HUES64 (cell line): ENCODE results near the gene HAPLN3.

ENCODE experiments used
- H3K27ac ChIP-seq: 2 replicates; pipeline ENCODE4 v1.7.0; 2013; ENCODE audit warnings: low read depth, low read length, inconsistent platforms
- H3K27me3 ChIP-seq: 2 replicates; pipeline ENCODE4 v1.6.1; 2013; ENCODE audit warnings: mild to moderate bottlenecking, low read length; ENCODE audit not compliant: insufficient read depth
- H3K36me3 ChIP-seq: 2 replicates; pipeline ENCODE4 v1.6.1; 2013; ENCODE audit warnings: mild to moderate bottlenecking, low read length; ENCODE audit not compliant: insufficient read depth
- H3K4me1 ChIP-seq: 2 replicates; pipeline ENCODE4 v1.6.1; 2013; ENCODE audit warnings: mild to moderate bottlenecking, low read length, moderate library complexity; ENCODE audit not compliant: insufficient read depth
- H3K4me3 ChIP-seq: 2 replicates; pipeline ENCODE4 v1.5.1; 2013; ENCODE audit warnings: mild to moderate bottlenecking, low read length, moderate library complexity
- H3K9ac ChIP-seq: 2 replicates; pipeline ENCODE4 v1.6.1; 2013; ENCODE audit warnings: mild to moderate bottlenecking, low read depth, low read length
- H3K9me3 ChIP-seq: 2 replicates; pipeline ENCODE4 v1.6.1; 2013; ENCODE audit warnings: low read depth, low read length; ENCODE audit not compliant: insufficient read depth
- WGBS: fragments of 150-250, 120-280 bp; methylation state at CpG from one replicate; pipeline ENCODE4 v1.1.7; 2013; ENCODE audit warnings: missing lambda C conversion rate; 5-methylcytosine and 5-hydroxymethylcytosine counted together

The HAPLN3 gene

GRCh38 chr15:88874684-88875083 lies 20.7 kb downstream of the HAPLN3 start:
- H3K9me3 ChIP-seq, result no peaks in the 10 kb centered on the region
- no peak overlapping the region for H3K4me3 ChIP-seq
- 62% methylated on average over 6 of the region's 6 CpGs for WGBS
- no peaks in the 10 kb centered on the region; the same call in 1 of the 2 replicates for H3K36me3 ChIP-seq
- H3K27ac ChIP-seq, result no peak overlapping the region
- H3K9ac ChIP-seq, result no peak overlapping the region
- H3K4me1 ChIP-seq, result no peaks in the 10 kb centered on the region
- no peaks in the 10 kb centered on the region for H3K27me3 ChIP-seq

DNA sequence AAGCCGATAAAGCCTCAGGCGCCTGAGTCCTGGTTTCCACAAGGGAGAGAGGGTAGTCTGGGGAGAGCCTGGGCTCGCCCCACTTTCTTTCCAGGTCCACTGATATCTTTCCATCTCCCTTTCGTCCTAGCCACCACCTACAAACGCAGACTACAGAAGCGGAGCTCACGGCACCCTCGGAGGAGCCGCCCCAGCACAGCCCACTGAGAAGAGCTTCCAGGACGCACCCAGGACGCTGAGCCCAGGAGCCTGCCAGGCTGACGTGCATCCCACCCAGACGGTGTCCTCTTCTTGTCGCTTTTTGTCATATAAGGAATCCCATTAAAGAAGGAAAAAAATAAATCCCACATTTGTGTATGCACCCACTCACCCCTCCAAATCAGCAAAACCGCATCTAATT lies 21.1 kb downstream of the HAPLN3 start:
- H3K9me3 ChIP-seq, result no peaks in the 10 kb centered on the region
- no peak overlapping the region for H3K27ac ChIP-seq
- H3K4me3 ChIP-seq, result no peak overlapping the region
- H3K9ac ChIP-seq, result no peak overlapping the region
- 92% methylated on average over 15 of the region's 15 CpGs for WGBS
- H3K4me1 ChIP-seq, result no peaks in the 10 kb centered on the region
- no peaks in the 10 kb centered on the region; the same call in 1 of the 2 replicates for H3K36me3 ChIP-seq
- no peaks in the 10 kb centered on the region for H3K27me3 ChIP-seq

- WGBS, result 92% methylated on average over 13 of the region's 13 CpGs
- Histone ChIP-seq H3K36me3 (no peaks in the 10 kb centered on the region; the same call in 1 of the 2 replicates), H3K27ac (no peak overlapping the region), H3K4me1 (no peaks in the 10 kb centered on the region), H3K4me3 (no peak overlapping the region), H3K9me3 (no peaks in the 10 kb centered on the region), H3K9ac (no peak overlapping the region), H3K27me3 (no peaks in the 10 kb centered on the region)
Observed at GRCh38 chr15:88873786-88874185, 21.6 kb downstream of the HAPLN3 start.

GRCh38 chr15:88872706-88873105 lies 22.6 kb downstream of the HAPLN3 start:
- H3K27me3 ChIP-seq, result no peaks in the 10 kb centered on the region
- H3K9ac ChIP-seq, result no peak overlapping the region

GRCh38 chr15:88872106-88872505 lies 23.2 kb downstream of the HAPLN3 start:
- no peaks in the 10 kb centered on the region for H3K4me1 ChIP-seq
- no peaks in the 10 kb centered on the region for H3K27me3 ChIP-seq
- H3K4me3 ChIP-seq, result no peak overlapping the region

More at GRCh38 chr15:88872706-88873105, 22.6 kb downstream of the HAPLN3 start:
- H3K36me3 ChIP-seq, result no peaks in the 10 kb centered on the region; the same call in 1 of the 2 replicates
- no peaks in the 10 kb centered on the region for H3K9me3 ChIP-seq
- H3K4me1 ChIP-seq, result no peaks in the 10 kb centered on the region
- 92% methylated on average over 7 of the region's 9 CpGs for WGBS
- no peak overlapping the region for H3K27ac ChIP-seq
- H3K4me3 ChIP-seq, result no peak overlapping the region

GRCh38 chr15:88871313-88871712 lies 24.0 kb downstream of the HAPLN3 start:
- H3K27ac ChIP-seq, result no peak overlapping the region
- H3K27me3 ChIP-seq, result no peaks in the 10 kb centered on the region
- no peak overlapping the region for H3K9ac ChIP-seq
- H3K4me3 ChIP-seq, result no peak overlapping the region
- 91% methylated on average over 14 of the region's 14 CpGs for WGBS
- no peaks in the 10 kb centered on the region for H3K9me3 ChIP-seq
- no peaks in the 10 kb centered on the region for H3K36me3 ChIP-seq
- H3K4me1 ChIP-seq, result no peaks in the 10 kb centered on the region

More at GRCh38 chr15:88872106-88872505, 23.2 kb downstream of the HAPLN3 start:
- Histone ChIP-seq H3K9me3 (no peaks in the 10 kb centered on the region), H3K27ac (no peak overlapping the region), H3K9ac (no peak overlapping the region), H3K36me3 (no peaks in the 10 kb centered on the region)
- WGBS, result 89% methylated on average over 6 of the region's 6 CpGs

GRCh38 chr15:88866295-88866881 lies 29.0 kb downstream of the HAPLN3 start:
- Histone ChIP-seq H3K36me3 (no peaks in the 10 kb centered on the region), H3K27ac (no peak overlapping the region), H3K9ac (no peak overlapping the region), H3K4me1 (peaks cover 4% of the 10 kb centered on the region; the same call in 1 of the 2 replicates), H3K4me3 (no peak overlapping the region), H3K27me3 (no peaks in the 10 kb centered on the region), H3K9me3 (no peaks in the 10 kb centered on the region)
- 94% methylated on average over 10 of the region's 10 CpGs for WGBS

DNA sequence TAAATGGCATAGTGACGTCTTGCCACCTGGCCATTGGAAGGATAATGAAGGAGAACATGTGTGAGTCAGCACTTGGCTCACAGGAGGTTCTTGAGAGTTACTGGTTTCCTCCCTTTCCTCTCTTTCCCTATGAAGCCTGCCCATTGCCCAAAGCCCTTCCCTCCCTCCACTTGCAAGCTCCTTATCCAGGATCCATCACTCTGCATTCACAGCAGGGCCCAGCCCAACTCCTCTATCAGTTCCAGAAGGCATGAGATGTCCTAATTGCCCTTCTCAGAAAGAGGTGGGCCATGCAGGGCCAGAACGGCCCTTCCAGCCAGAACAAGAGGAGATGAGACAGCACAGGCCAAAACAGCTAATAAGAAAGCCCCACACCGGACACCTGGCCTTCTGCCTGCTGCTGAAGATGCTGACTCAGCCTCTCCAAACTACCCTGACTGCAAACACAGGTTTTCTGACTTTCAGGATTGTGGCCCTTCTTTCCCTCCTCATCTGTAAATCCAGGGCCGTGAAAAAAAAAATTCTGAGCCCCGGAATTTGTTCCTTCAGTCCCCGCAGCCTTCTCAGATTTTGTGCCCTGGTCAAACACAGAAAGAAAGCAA lies 29.7 kb downstream of the HAPLN3 start:
- H3K4me1 ChIP-seq, result peaks cover 4% of the 10 kb centered on the region; the same call in 1 of the 2 replicates
- no peaks in the 10 kb centered on the region for H3K36me3 ChIP-seq
- H3K9ac ChIP-seq, result no peak overlapping the region
- H3K4me3 ChIP-seq, result no peak overlapping the region
- 81% methylated on average over 6 of the region's 6 CpGs for WGBS
- H3K27me3 ChIP-seq, result no peaks in the 10 kb centered on the region
- no peak overlapping the region for H3K27ac ChIP-seq
- H3K9me3 ChIP-seq, result no peaks in the 10 kb centered on the region

DNA sequence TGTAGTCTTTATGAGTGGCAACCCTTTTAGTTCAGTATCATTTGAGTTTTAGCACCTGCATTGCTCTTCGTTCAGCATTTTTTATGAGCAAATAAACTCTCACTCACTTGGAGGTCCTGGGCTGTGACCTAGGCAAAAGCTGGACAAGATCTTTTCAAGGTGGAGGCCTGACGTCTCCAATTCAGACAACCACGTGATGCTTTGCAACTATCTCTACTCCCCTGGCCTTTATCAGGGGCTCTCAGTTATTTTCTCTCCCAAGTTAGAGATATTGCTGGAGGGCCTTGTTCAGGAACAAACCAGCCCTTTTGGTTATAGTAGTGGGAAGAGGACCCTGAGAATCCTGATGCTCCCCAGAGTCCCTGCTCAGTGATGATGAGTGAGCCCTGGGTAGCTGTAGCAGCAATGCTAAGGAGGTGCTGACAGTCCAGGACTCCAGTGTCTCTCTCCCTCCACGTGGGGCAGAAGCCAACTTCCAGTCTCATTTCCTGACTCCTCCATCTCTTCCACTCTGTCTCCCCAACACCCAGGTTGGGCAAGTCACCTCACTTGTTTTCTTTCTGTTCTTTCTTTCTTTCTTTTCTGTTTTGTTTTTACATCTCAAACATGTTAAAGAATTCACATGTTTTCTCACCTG lies 30.4 kb downstream of the HAPLN3 start:
- H3K36me3 ChIP-seq, result no peaks in the 10 kb centered on the region
- peaks cover 4% of the 10 kb centered on the region; the same call in 1 of the 2 replicates for H3K4me1 ChIP-seq
- no peak overlapping the region for H3K4me3 ChIP-seq
- no peak overlapping the region for H3K27ac ChIP-seq
- 76% methylated on average over 4 of the region's 4 CpGs for WGBS
- H3K27me3 ChIP-seq, result no peaks in the 10 kb centered on the region
- H3K9ac ChIP-seq, result no peak overlapping the region
- H3K9me3 ChIP-seq, result no peaks in the 10 kb centered on the region

- no peak overlapping the region for H3K4me3 ChIP-seq
- no peak overlapping the region for H3K9ac ChIP-seq
- WGBS, result 80% methylated on average over 1 of the region's 1 CpG
- no peaks in the 10 kb centered on the region for H3K27me3 ChIP-seq
- H3K27ac ChIP-seq, result no peak overlapping the region
- peaks cover 4% of the 10 kb centered on the region; the same call in 1 of the 2 replicates for H3K4me1 ChIP-seq
- H3K9me3 ChIP-seq, result no peaks in the 10 kb centered on the region
- no peaks in the 10 kb centered on the region for H3K36me3 ChIP-seq
Observed at GRCh38 chr15:88863412-88863811, 31.9 kb downstream of the HAPLN3 start.

- H3K9me3 ChIP-seq, result peaks cover 5% of the 10 kb centered on the region; the same call in 1 of the 2 replicates
- H3K27me3 ChIP-seq, result no peaks in the 10 kb centered on the region
- H3K9ac ChIP-seq, result no peak overlapping the region
- no peak overlapping the region for H3K4me3 ChIP-seq
- H3K27ac ChIP-seq, result no peak overlapping the region
- peaks cover under 1% of the 10 kb centered on the region; the same call in 1 of the 2 replicates for H3K4me1 ChIP-seq
- WGBS, result 83% methylated on average over 7 of the region's 7 CpGs
- no peaks in the 10 kb centered on the region for H3K36me3 ChIP-seq
Observed at GRCh38 chr15:88860212-88860611, 35.1 kb downstream of the HAPLN3 start.
